ENCODE results near the gene G6PC3. TPM values are rescaled to one million over a fixed set of nuclear protein-coding genes. Genes with fewer than 3 reads are reported as not detected.

Gene G6PC3
- total and polyA plus RNA-seq, 2 donors, result 13.7 to 30.2 TPM

GRCh38 chr17:44121997-44122815, 51.7 kb downstream of the G6PC3 start:
- 85% methylated on average over 1 of the region's 1 CpG for WGBS
- Histone ChIP-seq H3K4me3 (ENCODE audit: low read length in 2 of 2) (peak overlapping the region; percentile 67 to 89), H3K36me3 (ENCODE audit: control insufficient read depth in 2 of 2, insufficient read depth in 2 of 2, low read length in 1 of 2) (peaks cover 0 to under 1% of the 10 kb centered on the region in 2 donors), H3K9me3 (ENCODE audit: control insufficient read depth in 2 of 2, insufficient read depth in 1 of 2, low read length in 1 of 2) (no peaks in the 10 kb centered on the region), H3K27me3 (ENCODE audit: control insufficient read depth in 2 of 2, insufficient read depth in 1 of 2, low read length in 1 of 2) (peaks cover 0 to 14% of the 10 kb centered on the region in 2 donors), H3K27ac (ENCODE audit: low read depth in 1 of 2, low read length in 1 of 2) (no peak overlapping the region), H3K4me1 (ENCODE audit: control insufficient read depth in 2 of 2, insufficient read depth in 2 of 2, low read length in 2 of 2) (peaks cover 13 to 24% of the 10 kb centered on the region in 2 donors)
- no peak for DNase-seq (ENCODE audit: low read depth in 6 of 9, low spot score in 9 of 9)

GRCh38 chr17:44122816-44123355, 52.4 kb downstream of the G6PC3 start:
- peak in 2 of 9 donors; percentile 28 to 56 for DNase-seq (ENCODE audit: low read depth in 6 of 9, low spot score in 9 of 9)
- Histone ChIP-seq H3K27me3 (ENCODE audit: control insufficient read depth in 2 of 2, insufficient read depth in 1 of 2, low read length in 1 of 2) (peaks cover 0 to 14% of the 10 kb centered on the region in 2 donors), H3K27ac (ENCODE audit: low read depth in 1 of 2, low read length in 1 of 2) (peak overlapping the region in 1 of 2 donors; percentile 93), H3K9me3 (ENCODE audit: control insufficient read depth in 2 of 2, insufficient read depth in 1 of 2, low read length in 1 of 2) (no peaks in the 10 kb centered on the region), H3K36me3 (ENCODE audit: control insufficient read depth in 2 of 2, insufficient read depth in 2 of 2, low read length in 1 of 2) (no peaks in the 10 kb centered on the region), H3K4me3 (ENCODE audit: low read length in 2 of 2) (peak overlapping the region; percentile 67 to 89), H3K4me1 (ENCODE audit: control insufficient read depth in 2 of 2, insufficient read depth in 2 of 2, low read length in 2 of 2) (peaks cover 13 to 24% of the 10 kb centered on the region in 2 donors)
- WGBS, result 3% methylated on average over 32 of the region's 32 CpGs

GRCh38 chr17:44123356-44124117, 53.0 kb downstream of the G6PC3 start, which contains the start of gene HDAC5:
Gene HDAC5, minus strand, starts transcription at chr17:44123641. Its CDS starts 6,126 bp downstream, at chr17:44117515.
- under 1% methylated on average over 78 of the region's 78 CpGs for WGBS
- Histone ChIP-seq H3K36me3 (ENCODE audit: control insufficient read depth in 2 of 2, insufficient read depth in 2 of 2, low read length in 1 of 2) (no peaks in the 10 kb centered on the region), H3K4me3 (ENCODE audit: low read length in 2 of 2) (peak within 1 kb of the TSS; percentile 69 to 89), H3K27ac (ENCODE audit: low read depth in 1 of 2, low read length in 1 of 2) (peak within 1 kb of the TSS; percentile 74 to 93), H3K4me1 (ENCODE audit: control insufficient read depth in 2 of 2, insufficient read depth in 2 of 2, low read length in 2 of 2) (peaks cover 13 to 24% of the 10 kb centered on the region in 2 donors), H3K9me3 (ENCODE audit: control insufficient read depth in 2 of 2, insufficient read depth in 1 of 2, low read length in 1 of 2) (no peaks in the 10 kb centered on the region), H3K27me3 (ENCODE audit: control insufficient read depth in 2 of 2, insufficient read depth in 1 of 2, low read length in 1 of 2) (peaks cover 0 to 14% of the 10 kb centered on the region in 2 donors)
- peak; percentile 78 to 96 (median 90) for DNase-seq (ENCODE audit: low read depth in 6 of 9, low spot score in 9 of 9)

- peak overlapping the region; percentile 74 to 89 for H3K27ac ChIP-seq (ENCODE audit: low read depth in 1 of 2, low read length in 1 of 2)
- 14% methylated on average over 8 of the region's 8 CpGs for WGBS
- H3K9me3 ChIP-seq (ENCODE audit: control insufficient read depth in 2 of 2, insufficient read depth in 1 of 2, low read length in 1 of 2), result no peaks in the 10 kb centered on the region
- peaks cover 0 to 14% of the 10 kb centered on the region in 2 donors for H3K27me3 ChIP-seq (ENCODE audit: control insufficient read depth in 2 of 2, insufficient read depth in 1 of 2, low read length in 1 of 2)
- no peak for DNase-seq (ENCODE audit: low read depth in 6 of 9, low spot score in 9 of 9)
- H3K36me3 ChIP-seq (ENCODE audit: control insufficient read depth in 2 of 2, insufficient read depth in 2 of 2, low read length in 1 of 2), result no peaks in the 10 kb centered on the region
- H3K4me3 ChIP-seq (ENCODE audit: low read length in 2 of 2), result peak overlapping the region; percentile 69 to 89
- peaks cover 13 to 24% of the 10 kb centered on the region in 2 donors for H3K4me1 ChIP-seq (ENCODE audit: control insufficient read depth in 2 of 2, insufficient read depth in 2 of 2, low read length in 2 of 2)
Measured at GRCh38 chr17:44124118-44124438, 53.5 kb downstream of the G6PC3 start.

Other genes starting within 250 kb of the G6PC3 start
- gene MPP3, start 237.6 kb upstream of the G6PC3 start, total RNA-seq, result 0.61 TPM
- 1.5 TPM for gene MPP3, start 237.6 kb upstream of the G6PC3 start, polyA plus RNA-seq
- 0.71 TPM for gene CD300LG, start 223.6 kb upstream of the G6PC3 start, total RNA-seq
- gene CD300LG, start 223.6 kb upstream of the G6PC3 start, polyA plus RNA-seq, result 5.7 TPM
- 0.52 TPM for gene MPP2, start 163.2 kb upstream of the G6PC3 start, total RNA-seq
- 0.87 TPM for gene MPP2, start 163.2 kb upstream of the G6PC3 start, polyA plus RNA-seq
- gene PPY, start 128.3 kb upstream of the G6PC3 start, total RNA-seq, result 0.33 TPM
- gene PPY, start 128.3 kb upstream of the G6PC3 start, polyA plus RNA-seq, result 0.71 TPM
- gene PYY, start 116.8 kb upstream of the G6PC3 start, total RNA-seq, result 0.57 TPM
- gene PYY, start 116.8 kb upstream of the G6PC3 start, polyA plus RNA-seq, result 6.8 TPM
- 1.3 TPM for gene NAGS, start 66.1 kb upstream of the G6PC3 start, total RNA-seq
- 1.6 TPM for gene NAGS, start 66.1 kb upstream of the G6PC3 start, polyA plus RNA-seq
- 28.7 TPM for gene TMEM101, start 55.8 kb upstream of the G6PC3 start, total RNA-seq
- gene TMEM101, start 55.8 kb upstream of the G6PC3 start, polyA plus RNA-seq, result 23.8 TPM
- gene LSM12, start 4.1 kb upstream of the G6PC3 start, total RNA-seq, result 24.2 TPM
- gene LSM12, start 4.1 kb upstream of the G6PC3 start, polyA plus RNA-seq, result 31.3 TPM
- gene HDAC5, start 52.9 kb downstream of the G6PC3 start, total RNA-seq, result 17.0 TPM
- gene HDAC5, start 52.9 kb downstream of the G6PC3 start, polyA plus RNA-seq, result 34.4 TPM
- gene HROB, start 71.2 kb downstream of the G6PC3 start, total RNA-seq, result 3.2 TPM
- gene HROB, start 71.2 kb downstream of the G6PC3 start, polyA plus RNA-seq, result 0.94 TPM
- not detected for gene ASB16, start 100.0 kb downstream of the G6PC3 start, total RNA-seq
- gene ASB16, start 100.0 kb downstream of the G6PC3 start, polyA plus RNA-seq, result 0.14 TPM
- gene TMUB2, start 116.2 kb downstream of the G6PC3 start, total RNA-seq, result 21.4 TPM
- 57.6 TPM for gene TMUB2, start 116.2 kb downstream of the G6PC3 start, polyA plus RNA-seq
- 36.3 TPM for gene ATXN7L3, start 129.1 kb downstream of the G6PC3 start, total RNA-seq
- 53.3 TPM for gene ATXN7L3, start 129.1 kb downstream of the G6PC3 start, polyA plus RNA-seq
- gene UBTF, start 148.9 kb downstream of the G6PC3 start, total RNA-seq, result 91.6 TPM
- 70.1 TPM for gene UBTF, start 148.9 kb downstream of the G6PC3 start, polyA plus RNA-seq
- 6.9 TPM for gene SLC4A1, start 197.4 kb downstream of the G6PC3 start, total RNA-seq
- 0.37 TPM for gene SLC4A1, start 197.4 kb downstream of the G6PC3 start, polyA plus RNA-seq
- 0.99 TPM for gene RUNDC3A, start 237.9 kb downstream of the G6PC3 start, total RNA-seq
- 4.9 TPM for gene RUNDC3A, start 237.9 kb downstream of the G6PC3 start, polyA plus RNA-seq